ENCODE measurements around the gene POTED.
"Not testable (repeated sequence)": the region's sequence is repeated elsewhere in the genome, so short reads cannot be mapped to it uniquely, and the experiment has no call there.

DNA sequence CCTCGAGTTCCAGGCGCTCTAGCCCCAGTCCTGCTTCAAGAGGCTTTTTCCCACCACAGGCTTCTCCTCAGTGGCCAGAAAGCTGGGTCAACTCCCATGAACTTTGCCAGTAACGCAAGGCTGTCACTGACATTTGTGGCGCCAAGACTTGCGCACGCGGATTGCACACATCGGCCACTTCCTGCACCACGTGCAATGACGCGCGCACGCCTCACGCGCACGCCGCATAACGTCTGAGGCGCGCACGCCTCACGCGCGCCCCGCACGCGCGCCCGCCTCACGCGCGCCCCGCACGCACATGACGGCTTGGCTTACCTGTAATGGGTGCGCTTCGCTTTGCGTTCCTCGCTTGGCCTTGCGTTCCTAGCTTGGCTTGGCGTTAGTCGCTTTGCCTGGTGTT is at the start of gene POTED:
- TF ChIP-seq, protein P1, sequence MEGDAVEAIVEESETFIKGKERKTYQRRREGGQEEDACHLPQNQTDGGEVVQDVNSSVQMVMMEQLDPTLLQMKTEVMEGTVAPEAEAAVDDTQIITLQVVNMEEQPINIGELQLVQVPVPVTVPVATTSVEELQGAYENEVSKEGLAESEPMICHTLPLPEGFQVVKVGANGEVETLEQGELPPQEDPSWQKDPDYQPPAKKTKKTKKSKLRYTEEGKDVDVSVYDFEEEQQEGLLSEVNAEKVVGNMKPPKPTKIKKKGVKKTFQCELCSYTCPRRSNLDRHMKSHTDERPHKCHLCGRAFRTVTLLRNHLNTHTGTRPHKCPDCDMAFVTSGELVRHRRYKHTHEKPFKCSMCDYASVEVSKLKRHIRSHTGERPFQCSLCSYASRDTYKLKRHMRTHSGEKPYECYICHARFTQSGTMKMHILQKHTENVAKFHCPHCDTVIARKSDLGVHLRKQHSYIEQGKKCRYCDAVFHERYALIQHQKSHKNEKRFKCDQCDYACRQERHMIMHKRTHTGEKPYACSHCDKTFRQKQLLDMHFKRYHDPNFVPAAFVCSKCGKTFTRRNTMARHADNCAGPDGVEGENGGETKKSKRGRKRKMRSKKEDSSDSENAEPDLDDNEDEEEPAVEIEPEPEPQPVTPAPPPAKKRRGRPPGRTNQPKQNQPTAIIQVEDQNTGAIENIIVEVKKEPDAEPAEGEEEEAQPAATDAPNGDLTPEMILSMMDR (IDR thresholded peaks at IDR 0.05), result not testable (repeated sequence)
- TF ChIP-seq POLR2A (IDR thresholded peaks at IDR 0.05), result not testable (repeated sequence)

All from upper lobe of left lung (tissue), 4 donors.